Progenitor cell of endocrine pancreas (in vitro differentiated cells): ENCODE measurements around the gene SEMA7A. TPM values are rescaled to one million over a fixed set of nuclear protein-coding genes. Genes with fewer than 3 reads are reported as not detected.

Experiments
- DNase-seq: peaks from one replicate; pipeline ENCODE4 v3.0.0; 2021; ENCODE audit warnings: low spot score; ENCODE audit not compliant: unreplicated experiment
- H3K27ac Mint-ChIP-seq: 2 replicates; pipeline ENCODE4 v1.8.0; 2021; ENCODE audit warnings: mild to moderate bottlenecking, moderate library complexity, mixed read lengths
- H3K27me3 Mint-ChIP-seq: 2 replicates; pipeline ENCODE4 v1.8.0; 2021; ENCODE audit warnings: mixed read lengths
- H3K36me3 Mint-ChIP-seq: 2 replicates; pipeline ENCODE4 v1.8.0; 2022; ENCODE audit warnings: mixed read lengths; ENCODE audit not compliant: insufficient read depth
- H3K4me1 Mint-ChIP-seq: 2 replicates; pipeline ENCODE4 v1.8.0; 2021; ENCODE audit warnings: low read depth, mixed read lengths
- H3K4me3 Mint-ChIP-seq: 2 replicates; pipeline ENCODE4 v1.8.0; 2021; ENCODE audit warnings: low read depth, mild to moderate bottlenecking, moderate library complexity, mixed read lengths
- H3K9me3 Mint-ChIP-seq: 2 replicates; pipeline ENCODE4 v1.8.0; 2021; ENCODE audit warnings: low read depth, mixed read lengths
- total RNA-seq: library from RNA; stranded (reverse); gene quantifications from 2 replicates; pipeline ENCODE4 v1.2.1, GENCODE V29; 2021
- TF ChIP-seq, protein P1 (sequence below): fragments of 200-600 bp; sonication (generic); IDR thresholded peaks from one replicate; pipeline ENCODE4 v1.5.0; 2021; ENCODE audit warnings: antibody characterized with exemption, mild to moderate bottlenecking; ENCODE audit not compliant: unreplicated experiment

The SEMA7A gene
- total RNA-seq, 1 donor from 2014 or later = 1.9 TPM

DNA sequence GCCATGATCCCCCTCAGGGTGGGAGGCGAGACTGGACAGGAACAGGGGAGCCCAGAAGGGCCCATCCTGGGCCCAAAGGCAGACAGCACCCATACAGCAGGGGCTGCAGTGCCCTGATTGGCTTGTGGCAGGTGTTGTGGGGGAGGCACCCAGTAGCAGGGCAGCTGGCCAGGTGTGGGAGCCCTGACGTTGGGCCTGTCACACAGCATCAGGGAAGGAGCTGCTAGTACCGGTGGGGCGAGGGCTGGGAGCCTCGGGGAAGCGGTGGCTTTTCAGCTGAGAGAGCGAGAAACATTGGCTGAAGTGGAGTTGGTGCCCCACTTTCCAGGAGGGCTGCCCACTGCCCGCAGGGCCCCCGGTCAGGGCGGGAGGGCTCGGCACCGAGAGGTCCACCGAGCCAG, 46.6 kb downstream of the SEMA7A start:
- DNase-seq = no peak
- TF ChIP-seq, protein P1, sequence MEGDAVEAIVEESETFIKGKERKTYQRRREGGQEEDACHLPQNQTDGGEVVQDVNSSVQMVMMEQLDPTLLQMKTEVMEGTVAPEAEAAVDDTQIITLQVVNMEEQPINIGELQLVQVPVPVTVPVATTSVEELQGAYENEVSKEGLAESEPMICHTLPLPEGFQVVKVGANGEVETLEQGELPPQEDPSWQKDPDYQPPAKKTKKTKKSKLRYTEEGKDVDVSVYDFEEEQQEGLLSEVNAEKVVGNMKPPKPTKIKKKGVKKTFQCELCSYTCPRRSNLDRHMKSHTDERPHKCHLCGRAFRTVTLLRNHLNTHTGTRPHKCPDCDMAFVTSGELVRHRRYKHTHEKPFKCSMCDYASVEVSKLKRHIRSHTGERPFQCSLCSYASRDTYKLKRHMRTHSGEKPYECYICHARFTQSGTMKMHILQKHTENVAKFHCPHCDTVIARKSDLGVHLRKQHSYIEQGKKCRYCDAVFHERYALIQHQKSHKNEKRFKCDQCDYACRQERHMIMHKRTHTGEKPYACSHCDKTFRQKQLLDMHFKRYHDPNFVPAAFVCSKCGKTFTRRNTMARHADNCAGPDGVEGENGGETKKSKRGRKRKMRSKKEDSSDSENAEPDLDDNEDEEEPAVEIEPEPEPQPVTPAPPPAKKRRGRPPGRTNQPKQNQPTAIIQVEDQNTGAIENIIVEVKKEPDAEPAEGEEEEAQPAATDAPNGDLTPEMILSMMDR = no peak

DNA sequence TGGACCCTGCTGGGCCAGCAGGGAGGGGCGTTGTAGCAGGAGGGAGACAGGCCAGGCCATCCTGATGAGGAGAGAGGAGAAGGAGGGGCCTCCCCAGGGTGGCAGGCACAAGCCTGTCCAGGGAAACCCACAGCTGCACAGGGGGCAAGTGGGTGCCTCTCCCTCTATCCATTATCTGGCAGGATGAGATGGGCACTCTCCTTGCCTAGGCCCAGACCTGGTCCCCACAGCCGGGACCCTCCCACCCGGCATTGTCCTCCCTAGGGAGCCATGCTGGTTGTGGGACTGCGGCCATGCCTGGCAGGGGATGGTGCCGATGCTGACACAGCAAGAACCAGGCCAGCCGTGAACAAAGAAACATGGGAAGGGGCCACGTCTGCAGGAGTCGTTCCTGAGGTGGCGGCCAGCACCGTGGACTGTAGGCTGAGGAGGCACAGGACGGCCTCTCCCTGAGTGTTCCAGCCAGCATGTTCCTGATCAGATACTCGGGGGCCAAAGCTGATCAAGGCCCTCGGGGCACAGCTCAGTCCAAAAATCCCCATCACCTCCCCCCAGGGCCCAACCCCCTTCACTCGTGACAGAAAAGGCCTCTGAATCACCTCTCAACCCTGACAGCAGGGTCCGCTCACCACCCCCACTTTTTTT, 47.1 kb downstream of the SEMA7A start:
- H3K9me3 Mint-ChIP-seq = no peaks in the 10 kb centered on the region
- no peak for DNase-seq

More for the DNA sequence above, 46.6 kb downstream of the SEMA7A start:
- H3K27ac Mint-ChIP-seq = no peak overlapping the region
- peaks cover 3% of the 10 kb centered on the region for H3K27me3 Mint-ChIP-seq
- H3K36me3 Mint-ChIP-seq = no peaks in the 10 kb centered on the region
- no peak overlapping the region for H3K4me3 Mint-ChIP-seq
- H3K4me1 Mint-ChIP-seq = no peaks in the 10 kb centered on the region
- H3K9me3 Mint-ChIP-seq = no peaks in the 10 kb centered on the region

DNA sequence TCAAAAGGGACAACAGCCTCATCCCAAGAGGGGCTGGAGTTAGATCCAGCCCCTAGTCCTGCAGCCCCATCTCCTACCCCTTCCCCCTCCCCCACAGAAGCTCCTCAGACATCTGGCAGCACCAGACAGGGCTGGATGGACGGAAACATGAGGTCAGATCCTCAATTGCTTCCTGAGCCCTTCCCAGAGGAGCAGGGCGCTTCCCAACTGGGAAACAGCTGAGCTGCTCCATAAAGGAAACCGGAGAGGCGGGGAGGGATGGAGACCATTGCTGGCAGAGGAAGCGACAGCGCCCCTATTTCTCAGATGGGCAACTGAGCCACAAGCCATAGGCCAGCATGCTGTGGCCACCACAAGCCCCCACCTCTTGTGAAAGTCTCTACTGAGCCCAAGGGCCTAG, 48.0 kb downstream of the SEMA7A start:
- Mint-ChIP-seq H3K36me3 (no peaks in the 10 kb centered on the region), H3K27ac (no peak overlapping the region), H3K4me3 (no peak overlapping the region), H3K4me1 (no peaks in the 10 kb centered on the region), H3K9me3 (no peaks in the 10 kb centered on the region), H3K27me3 (peaks cover 2% of the 10 kb centered on the region)
- no peak for DNase-seq
- TF ChIP-seq, protein P1 = no peak

More for the DNA sequence above, 47.1 kb downstream of the SEMA7A start:
- TF ChIP-seq, protein P1 = no peak
- Mint-ChIP-seq H3K4me1 (no peaks in the 10 kb centered on the region), H3K36me3 (no peaks in the 10 kb centered on the region), H3K27me3 (peaks cover 1% of the 10 kb centered on the region), H3K27ac (no peak overlapping the region), H3K4me3 (no peak overlapping the region)

DNA sequence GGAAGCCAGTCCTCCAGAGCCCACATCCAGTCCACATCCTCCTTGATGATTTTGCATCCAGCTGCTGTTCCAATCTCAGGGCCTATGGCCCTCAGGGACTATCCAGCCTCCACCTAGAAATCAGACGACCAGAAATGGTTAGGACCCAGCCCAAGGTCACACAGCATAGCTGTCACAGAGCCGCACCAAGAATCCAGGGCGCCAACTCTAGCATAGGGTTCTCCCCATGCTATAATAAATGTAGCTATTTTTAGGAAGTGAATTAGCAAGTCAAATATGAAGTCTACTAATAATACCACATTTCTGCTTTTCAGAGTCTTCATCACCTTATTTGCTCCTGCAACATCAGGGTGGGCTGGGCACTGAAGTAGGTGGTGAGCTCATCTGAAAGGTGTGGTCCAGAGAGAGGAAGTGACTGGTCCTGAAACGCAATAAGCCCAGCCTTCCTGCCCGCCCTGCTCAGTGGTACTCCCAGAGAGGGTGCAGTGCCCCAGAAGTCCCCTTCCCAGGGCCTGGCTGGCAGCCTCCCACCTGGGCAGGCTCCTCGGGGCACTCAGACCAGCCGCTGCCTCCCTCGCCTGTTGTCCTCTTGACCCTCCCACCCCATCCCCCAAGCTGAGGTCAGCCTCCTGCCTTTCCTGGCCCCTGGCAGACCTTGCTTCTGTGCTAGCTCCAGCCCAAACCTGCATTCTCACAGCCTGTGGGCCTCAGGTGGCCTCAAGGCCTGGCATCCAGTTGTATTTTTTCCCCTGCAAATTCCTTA, 48.7 kb downstream of the SEMA7A start:
- no peaks in the 10 kb centered on the region for H3K4me1 Mint-ChIP-seq
- no peak overlapping the region for H3K27ac Mint-ChIP-seq
- no peak overlapping the region for H3K4me3 Mint-ChIP-seq
- H3K27me3 Mint-ChIP-seq = peaks cover 2% of the 10 kb centered on the region
- H3K9me3 Mint-ChIP-seq = no peaks in the 10 kb centered on the region
- TF ChIP-seq, protein P1 = no peak
- no peak for DNase-seq
- H3K36me3 Mint-ChIP-seq = no peaks in the 10 kb centered on the region

DNA sequence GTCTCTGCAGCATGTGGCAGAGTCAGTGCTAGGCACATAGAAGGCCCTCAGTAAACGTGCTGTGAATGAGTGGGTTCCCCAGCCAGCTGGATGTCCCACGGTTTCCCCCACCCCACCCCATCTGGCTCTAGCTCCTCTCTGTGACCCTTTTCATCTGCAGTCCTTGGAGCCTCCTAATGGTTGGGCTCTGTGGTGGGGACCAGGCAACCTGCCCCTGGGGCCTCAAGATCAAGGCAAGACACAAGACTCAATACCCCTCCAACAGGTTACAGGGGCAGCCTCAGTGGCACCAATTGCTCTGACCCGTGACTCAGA, 49.2 kb downstream of the SEMA7A start:
- TF ChIP-seq, protein P1 = no peak
- Mint-ChIP-seq H3K27me3 (peaks cover 2% of the 10 kb centered on the region), H3K36me3 (no peaks in the 10 kb centered on the region), H3K9me3 (no peaks in the 10 kb centered on the region), H3K4me1 (no peaks in the 10 kb centered on the region), H3K4me3 (no peak overlapping the region), H3K27ac (no peak overlapping the region)
- DNase-seq = no peak
